GM12801 (cell line): ENCODE data around the gene RBM26.

ENCODE experiments used
- CTCF ChIP-seq: IDR thresholded peaks from one replicate; pipeline ENCODE4 v1.5.1; 2011; ENCODE audit warnings: control low read depth; ENCODE audit not compliant: insufficient read length; ENCODE audit errors: extremely low read depth

The RBM26 gene

GRCh38 chr13:79395881-79396280, 10.2 kb downstream of the RBM26 start:
- no peak for TF ChIP-seq CTCF

- no peak for TF ChIP-seq CTCF
Measured at GRCh38 chr13:79393564-79394249, 12.3 kb downstream of the RBM26 start.

DNA sequence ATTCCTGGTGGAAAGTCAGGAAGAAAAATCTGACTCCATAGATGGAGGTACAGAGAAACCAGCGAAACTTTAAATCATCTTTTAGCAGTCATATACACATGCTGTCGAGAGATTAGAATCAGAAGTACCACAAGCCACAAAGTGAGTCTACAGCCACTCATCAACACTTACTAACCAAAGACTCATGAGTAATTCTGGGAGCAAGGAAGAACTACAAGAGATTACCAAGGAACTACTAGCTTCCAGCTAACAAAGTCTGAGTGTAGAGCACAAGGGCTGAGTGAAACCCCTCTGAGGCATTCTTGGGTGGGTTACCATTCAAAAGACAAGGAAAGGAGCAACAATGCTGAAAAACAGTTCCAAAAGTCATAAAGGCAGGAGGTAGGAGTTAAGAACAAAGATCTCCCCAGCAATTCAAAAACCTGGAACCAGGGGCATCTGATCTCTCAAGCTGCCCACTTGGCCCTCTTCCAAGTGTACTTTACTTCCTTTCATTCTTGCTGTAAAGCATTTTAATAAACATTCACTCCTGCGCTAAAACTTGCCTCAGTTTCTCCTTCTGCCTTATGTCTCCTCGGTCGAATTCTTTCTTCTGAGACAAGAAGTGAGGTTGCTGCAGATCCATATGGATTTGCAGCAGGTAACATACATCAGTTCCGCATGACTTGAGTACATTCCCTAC, 13.0 kb downstream of the RBM26 start:
- TF ChIP-seq CTCF, result no peak

DNA sequence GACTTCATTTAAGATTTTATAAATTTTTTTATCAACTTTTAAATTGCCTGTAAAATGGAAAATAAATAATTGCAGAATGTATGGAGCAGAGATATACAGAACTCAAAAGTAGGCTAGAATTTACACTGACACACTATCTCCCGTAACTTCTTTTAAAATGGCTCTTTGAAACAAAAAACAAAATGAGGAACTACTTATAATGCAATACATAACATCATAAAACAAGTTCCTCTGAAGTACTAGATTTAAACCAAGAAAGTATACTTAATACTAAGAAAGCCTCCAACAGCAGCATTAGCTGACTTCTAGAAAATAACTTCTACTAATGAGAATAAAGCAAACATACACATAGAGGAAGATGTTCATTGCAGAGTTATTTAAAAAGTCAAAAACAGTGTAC, 17.0 kb downstream of the RBM26 start:
- no peak for TF ChIP-seq CTCF

DNA sequence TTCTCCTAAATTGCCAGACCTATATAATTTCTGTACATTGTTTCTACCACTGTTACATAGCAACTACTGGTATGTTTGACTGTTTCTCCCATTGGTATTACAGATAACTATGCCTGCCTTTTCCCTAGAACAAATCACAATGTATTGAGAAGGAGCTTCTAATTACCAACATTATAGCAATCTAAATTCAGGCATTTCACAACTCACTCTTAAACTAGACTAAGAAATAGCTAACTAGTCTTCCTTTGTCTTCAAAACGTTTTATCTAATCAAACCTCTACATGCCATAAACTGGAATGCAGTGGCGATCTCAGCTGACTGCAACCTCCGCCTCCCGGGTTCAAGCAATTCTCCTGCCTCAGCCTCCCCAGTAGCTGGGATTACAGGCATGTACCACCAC, 18.2 kb downstream of the RBM26 start:
- TF ChIP-seq CTCF, result no peak

GRCh38 chr13:79386125-79386826, 19.8 kb downstream of the RBM26 start:
- TF ChIP-seq CTCF, result no peak

- TF ChIP-seq CTCF, result no peak
Measured at GRCh38 chr13:79385694-79386093, 20.4 kb downstream of the RBM26 start.
